RWPE2 (cell line): ENCODE data around the gene GMDS.

Experiments
- ATAC-seq: fragments of 200-7000 bp; cut with Tn5 transposase; 3 replicates; pipeline ENCODE4 v1.9.1; 2021; ENCODE audit warnings: low read depth
- DNase-seq: peaks from one replicate; pipeline ENCODE4 v3.0.0-alpha.2; 2020; ENCODE audit warnings: low spot score
- H3K27ac ChIP-seq: fragments of 450-650 bp; 2 replicates; pipeline ENCODE4 v1.5.1; 2017; ENCODE audit warnings: mild to moderate bottlenecking; ENCODE audit not compliant: poor library complexity, severe bottlenecking
- H3K27me3 ChIP-seq: fragments of 250-450 bp; sonication (Bioruptor Pico); 2 replicates; pipeline ENCODE4 v1.5.1; 2021; ENCODE audit warnings: mild to moderate bottlenecking, moderate library complexity; ENCODE audit not compliant: insufficient read depth, poor library complexity, severe bottlenecking
- H3K36me3 ChIP-seq: fragments of 250-450 bp; sonication (Bioruptor Pico); 2 replicates; pipeline ENCODE4 v1.5.1; 2020; ENCODE audit warnings: low read depth, mild to moderate bottlenecking, moderate library complexity
- H3K4me1 ChIP-seq: fragments of 250-450 bp; sonication (Bioruptor Pico); 2 replicates; pipeline ENCODE4 v1.5.1; 2021; ENCODE audit warnings: mild to moderate bottlenecking, moderate library complexity; ENCODE audit not compliant: insufficient read depth, poor library complexity, severe bottlenecking
- H3K4me3 ChIP-seq: fragments of 250-450 bp; sonication (Bioruptor Pico); 2 replicates; pipeline ENCODE4 v1.5.1; 2021; ENCODE audit warnings: mild to moderate bottlenecking, moderate library complexity; ENCODE audit not compliant: severe bottlenecking
- H3K9me3 ChIP-seq: fragments of 250-450 bp; sonication (Bioruptor Pico); 2 replicates; pipeline ENCODE4 v1.5.1; 2021; ENCODE audit warnings: mild to moderate bottlenecking, moderate library complexity; ENCODE audit not compliant: severe bottlenecking
- CTCF ChIP-seq: fragments of 450-650 bp; IDR thresholded peaks from one replicate; pipeline ENCODE4 v1.5.1; 2017; ENCODE audit warnings: mild to moderate bottlenecking, moderate library complexity; ENCODE audit not compliant: poor library complexity, severe bottlenecking

GMDS gene

GRCh38 chr6:1949538-1949937 is 295.9 kb downstream of the GMDS start:
- Histone ChIP-seq H3K27me3 (no peaks in the 10 kb centered on the region), H3K4me1 (peaks cover 12% of the 10 kb centered on the region), H3K27ac (no peak overlapping the region), H3K4me3 (no peak overlapping the region), H3K36me3 (no peaks in the 10 kb centered on the region), H3K9me3 (no peaks in the 10 kb centered on the region)
- DNase-seq (no peak), ATAC-seq (no peak)
- no peak for TF ChIP-seq CTCF

- no peak overlapping the region for H3K27ac ChIP-seq
- no peaks in the 10 kb centered on the region for H3K27me3 ChIP-seq
- H3K36me3 ChIP-seq, result no peaks in the 10 kb centered on the region
- H3K4me1 ChIP-seq, result peaks cover 5% of the 10 kb centered on the region
- no peak for DNase-seq
- no peak for TF ChIP-seq CTCF
- ATAC-seq, result no peak
- no peak overlapping the region for H3K4me3 ChIP-seq
- no peaks in the 10 kb centered on the region for H3K9me3 ChIP-seq
Measured at GRCh38 chr6:1947922-1948321, 297.5 kb downstream of the GMDS start.

- H3K27ac ChIP-seq, result no peak overlapping the region
- no peaks in the 10 kb centered on the region for H3K4me1 ChIP-seq
- H3K9me3 ChIP-seq, result no peaks in the 10 kb centered on the region
- DNase-seq, result no peak
- H3K27me3 ChIP-seq, result no peaks in the 10 kb centered on the region
- H3K36me3 ChIP-seq, result no peaks in the 10 kb centered on the region
- ATAC-seq, result no peak
- no peak for TF ChIP-seq CTCF
- H3K4me3 ChIP-seq, result no peak overlapping the region
Measured at GRCh38 chr6:1946583-1946982, 298.8 kb downstream of the GMDS start.

GRCh38 chr6:1945235-1945832 is 300.1 kb downstream of the GMDS start:
- TF ChIP-seq CTCF, result no peak
- no peaks in the 10 kb centered on the region for H3K4me1 ChIP-seq
- no peak for ATAC-seq
- no peak overlapping the region for H3K4me3 ChIP-seq
- no peaks in the 10 kb centered on the region for H3K9me3 ChIP-seq
- no peak overlapping the region for H3K27ac ChIP-seq
- no peaks in the 10 kb centered on the region for H3K27me3 ChIP-seq
- DNase-seq, result no peak
- H3K36me3 ChIP-seq, result no peaks in the 10 kb centered on the region

- H3K4me3 ChIP-seq, result no peak overlapping the region
- DNase-seq (no peak), ATAC-seq (no peak)
- no peaks in the 10 kb centered on the region for H3K9me3 ChIP-seq
- no peaks in the 10 kb centered on the region for H3K27me3 ChIP-seq
- no peaks in the 10 kb centered on the region for H3K36me3 ChIP-seq
- no peak overlapping the region for H3K27ac ChIP-seq
- no peak for TF ChIP-seq CTCF
- no peaks in the 10 kb centered on the region for H3K4me1 ChIP-seq
Measured at GRCh38 chr6:1942834-1943233, 302.6 kb downstream of the GMDS start.
